Kidney tubule cell (primary cell): ENCODE measurements around the gene SCO2.

ENCODE experiments used
- DNase-seq: peaks from one replicate; pipeline ENCODE4 v3.0.0-alpha.2; 2018; ENCODE audit warnings: low spot score

SCO2 gene, protein sequence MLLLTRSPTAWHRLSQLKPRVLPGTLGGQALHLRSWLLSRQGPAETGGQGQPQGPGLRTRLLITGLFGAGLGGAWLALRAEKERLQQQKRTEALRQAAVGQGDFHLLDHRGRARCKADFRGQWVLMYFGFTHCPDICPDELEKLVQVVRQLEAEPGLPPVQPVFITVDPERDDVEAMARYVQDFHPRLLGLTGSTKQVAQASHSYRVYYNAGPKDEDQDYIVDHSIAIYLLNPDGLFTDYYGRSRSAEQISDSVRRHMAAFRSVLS

DNA sequence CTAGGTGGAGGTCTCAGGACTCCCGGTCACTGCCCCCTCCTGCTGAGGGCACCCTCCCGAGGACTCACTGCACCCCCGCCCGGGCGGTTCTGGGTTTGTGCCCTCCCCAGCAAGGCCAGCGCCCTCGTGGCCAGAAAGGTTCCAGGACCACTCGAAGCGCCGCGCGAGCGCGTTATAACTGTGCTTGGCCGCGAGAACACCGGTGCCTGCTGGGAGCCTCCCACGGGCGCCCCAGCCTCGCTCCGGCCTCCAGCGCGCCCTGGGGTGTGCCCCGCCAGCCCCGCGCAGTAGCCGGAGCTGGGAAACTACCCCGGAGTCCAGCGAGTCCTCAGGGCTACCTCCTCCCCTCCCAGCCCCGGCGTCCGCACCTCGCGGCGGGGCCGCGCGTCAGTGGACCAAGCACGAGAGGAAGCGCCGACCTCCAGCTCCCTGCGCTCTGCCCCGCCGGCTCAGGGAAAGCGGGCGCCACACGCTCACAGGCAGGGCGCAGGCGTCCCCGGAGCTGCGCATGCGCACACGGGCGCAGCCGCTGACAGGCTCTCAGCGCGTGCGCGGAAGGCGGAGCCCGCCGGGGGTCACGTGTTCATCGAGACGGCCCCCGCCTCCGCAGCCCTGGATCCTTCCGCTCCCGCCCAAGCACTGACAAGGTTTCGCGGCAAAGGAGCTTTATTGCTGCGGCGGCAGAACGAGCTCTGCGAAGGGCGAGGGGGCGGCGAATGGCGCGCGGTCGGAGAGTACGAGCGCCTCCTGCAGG is at the start of gene SCO2:
Gene SCO2, minus strand, starts transcription at position 495 of the 754 bp plus-strand sequence. CDS start 1,187 bp downstream, outside the sequence.
- DNase-seq, result peak; percentile 97

DNA sequence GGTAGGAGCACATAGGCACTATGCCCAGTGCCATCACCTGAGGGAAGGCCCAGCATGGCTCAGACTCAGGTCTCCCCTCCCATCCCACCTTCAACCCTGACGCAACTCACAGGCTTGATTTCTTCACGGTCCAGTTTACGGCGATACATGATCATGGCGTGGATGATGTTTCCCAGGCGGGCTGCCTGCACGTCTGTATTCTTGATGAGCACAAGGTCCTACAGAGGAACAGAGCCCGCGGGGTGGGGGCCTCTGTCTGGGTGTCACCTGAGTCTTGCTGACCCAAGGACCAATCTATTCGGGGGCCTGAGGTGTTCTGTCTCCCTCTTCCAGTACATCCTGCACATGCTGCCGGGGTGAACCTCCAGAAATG is 49.0 kb upstream of the SCO2 start:
- no peak for DNase-seq

DNA sequence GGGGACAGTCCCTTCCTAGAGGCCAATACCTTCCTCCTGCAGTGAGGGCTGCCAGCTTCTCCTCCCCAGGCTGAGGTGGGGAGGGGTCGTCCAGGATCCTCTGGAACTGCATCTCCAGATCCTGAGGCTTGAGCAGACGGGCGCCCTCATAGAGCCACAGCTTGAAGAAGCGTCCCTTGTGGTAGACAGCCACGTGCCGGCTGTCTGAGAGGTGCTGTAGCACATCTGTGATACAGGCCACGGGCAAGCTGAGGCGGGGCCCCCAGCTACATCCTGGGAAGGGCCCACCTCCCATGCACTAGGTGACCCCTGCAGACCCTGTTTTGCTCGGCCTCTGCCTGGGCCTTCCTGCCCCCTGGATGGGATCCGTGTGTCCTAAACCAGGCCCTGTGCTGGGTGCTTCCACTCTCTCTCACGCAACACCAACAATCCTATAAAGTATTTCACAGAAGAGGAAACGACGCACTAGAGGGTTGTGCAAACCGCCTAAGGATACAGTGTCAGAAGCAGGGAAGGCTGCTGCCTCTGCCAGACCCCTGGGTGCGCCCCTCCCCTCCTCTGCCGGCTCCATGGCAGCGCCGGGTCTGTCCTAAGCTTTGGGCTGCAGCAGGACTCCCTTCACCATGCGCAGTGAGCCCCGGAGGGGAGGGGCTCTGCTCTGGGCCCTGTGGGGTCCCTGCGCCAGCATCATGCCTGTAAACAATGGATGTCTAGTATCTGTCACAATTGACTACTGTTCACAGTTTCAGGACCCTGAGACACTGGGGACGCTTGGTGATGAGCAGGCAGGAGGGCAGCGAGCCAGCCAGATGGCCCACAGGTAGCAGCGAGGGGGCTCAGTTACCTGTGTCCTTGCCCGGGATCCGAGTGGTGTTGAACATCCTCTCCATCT is 48.3 kb upstream of the SCO2 start:
- DNase-seq, result no peak

DNA sequence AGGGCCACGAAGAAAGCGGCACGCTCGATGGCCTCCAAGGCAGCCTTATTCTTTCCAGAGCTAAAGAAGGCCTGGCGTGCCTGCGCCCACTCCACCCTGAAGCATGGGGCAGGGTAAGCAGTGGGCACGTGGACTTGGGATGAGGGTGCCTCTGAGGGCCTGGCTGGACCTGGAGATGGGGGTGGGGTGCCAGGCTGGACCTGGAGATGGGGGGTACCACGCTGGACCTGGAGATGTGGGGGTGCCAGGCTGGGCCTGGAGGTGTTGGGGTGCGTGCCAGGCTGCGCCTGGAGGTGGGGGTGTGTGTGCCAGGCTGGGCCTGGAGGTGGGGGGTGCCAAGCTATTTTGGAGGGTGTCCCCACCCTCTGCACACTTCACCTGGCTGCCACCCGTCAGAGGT is 47.6 kb upstream of the SCO2 start:
- DNase-seq, result no peak

DNA sequence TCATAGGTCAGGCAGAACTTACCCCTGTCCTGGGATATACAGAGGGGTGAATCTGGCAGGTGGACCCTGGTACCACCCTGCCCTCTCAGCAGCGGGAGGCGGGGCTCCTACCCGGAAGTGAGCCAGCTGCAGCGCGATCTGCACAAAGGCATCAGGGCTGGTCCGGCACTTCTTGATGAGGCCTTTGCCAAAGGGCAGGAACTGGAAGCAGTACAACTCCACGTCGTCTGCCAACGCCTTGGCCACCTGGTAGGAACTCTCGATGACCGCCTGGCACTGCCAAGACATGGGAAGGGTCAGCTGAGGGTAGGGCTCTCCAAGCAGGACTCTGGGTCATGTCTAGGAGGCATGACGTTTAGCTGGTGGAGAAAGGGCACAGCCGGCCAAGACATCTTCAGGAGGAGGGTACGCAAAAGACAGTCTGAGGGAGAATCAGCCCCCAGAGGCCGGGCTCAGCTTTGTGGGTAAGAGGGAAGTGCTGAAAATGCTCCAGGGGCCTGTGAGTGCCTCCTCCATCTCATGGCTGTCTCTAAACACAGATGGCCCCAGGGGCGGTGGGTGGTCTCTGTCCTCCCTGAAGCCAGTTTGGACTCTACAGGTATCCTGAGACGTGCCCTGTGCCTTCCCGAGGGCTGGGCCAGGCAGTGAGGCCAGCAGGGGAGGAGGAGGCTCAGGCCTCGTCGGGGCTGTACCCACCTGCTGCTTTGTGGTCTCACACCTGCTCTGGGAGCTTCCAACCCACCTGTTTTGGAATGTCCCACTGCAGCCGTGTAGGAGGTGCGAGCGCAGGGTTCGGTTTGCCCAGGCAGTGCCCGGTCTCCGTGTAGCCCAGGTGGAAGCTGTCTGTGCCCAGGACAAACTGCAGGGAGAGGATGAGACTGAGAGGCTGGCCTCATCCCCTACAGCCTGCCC is 46.1 kb upstream of the SCO2 start:
- DNase-seq, result no peak

DNA sequence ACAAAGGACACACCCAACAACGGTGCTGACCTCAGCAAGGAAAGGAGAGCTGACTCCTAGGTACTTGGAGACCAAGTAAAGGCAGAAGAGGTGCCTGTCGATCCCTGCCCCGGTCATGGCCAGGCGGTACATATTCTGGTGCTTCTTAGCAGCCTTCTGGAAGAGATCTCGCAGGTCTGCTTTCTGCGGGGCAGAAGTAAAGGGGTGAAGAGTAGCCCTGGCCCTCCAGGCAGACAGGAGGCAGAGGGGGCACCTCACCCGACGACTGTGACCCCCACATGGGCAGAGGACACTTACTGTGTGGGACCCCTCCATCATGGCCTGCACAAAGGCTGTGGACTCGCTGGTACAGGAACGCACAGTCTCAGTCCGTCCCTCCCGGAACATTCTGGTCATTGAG is 45.5 kb upstream of the SCO2 start:
- DNase-seq, result no peak

DNA sequence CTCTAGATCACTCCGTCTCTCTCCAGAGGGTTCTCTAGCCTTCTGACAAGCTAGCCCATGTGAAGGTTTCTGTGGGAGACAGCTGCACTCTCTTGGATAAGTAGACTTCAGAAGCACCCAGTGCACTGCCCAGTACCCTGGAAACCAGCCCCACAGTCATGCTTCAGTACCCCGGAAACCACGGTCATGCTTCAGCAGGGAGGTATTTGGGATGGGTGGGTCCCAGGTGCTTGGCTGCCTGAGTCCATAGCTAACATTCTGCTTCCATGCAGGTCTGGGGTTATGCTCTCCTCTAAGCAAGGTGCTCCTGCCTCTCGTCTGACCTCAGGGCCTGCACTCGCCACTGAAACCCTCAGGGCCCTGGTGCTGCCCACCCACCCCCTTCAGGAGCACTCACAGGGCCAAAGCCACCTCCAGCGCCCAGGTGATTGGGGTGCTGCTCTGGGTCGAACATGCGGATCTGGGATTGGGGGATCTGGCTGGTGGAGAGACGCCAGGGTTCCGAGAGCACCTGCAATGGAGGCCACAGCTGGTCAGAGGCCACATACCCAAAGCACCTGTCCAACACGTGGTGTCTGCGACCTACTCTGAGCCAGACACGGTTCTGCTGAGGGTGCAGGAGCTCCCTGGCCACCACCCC is 44.6 kb upstream of the SCO2 start:
- DNase-seq, result peak; percentile 88

DNA sequence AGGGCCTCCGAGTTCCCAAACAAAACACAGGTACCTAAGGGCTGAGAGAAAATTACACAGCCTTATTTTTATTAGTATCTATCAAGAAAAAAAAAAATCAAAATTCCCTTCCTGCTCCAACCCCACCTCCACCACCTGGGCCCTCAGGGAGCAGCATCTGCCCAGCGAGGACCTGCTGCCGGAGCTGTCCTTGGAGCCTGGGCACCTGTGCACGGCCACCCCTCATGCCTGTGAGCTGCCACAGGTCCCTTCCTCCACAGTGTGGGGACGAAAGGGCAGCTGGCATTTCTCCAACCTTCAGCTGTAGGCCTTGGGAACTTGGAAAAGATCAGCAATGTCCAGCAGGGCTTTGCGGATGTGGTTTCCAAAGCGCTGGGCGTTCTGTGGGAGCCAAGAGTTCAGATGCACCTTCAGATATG is 43.7 kb upstream of the SCO2 start:
- peak; percentile 35 for DNase-seq

DNA sequence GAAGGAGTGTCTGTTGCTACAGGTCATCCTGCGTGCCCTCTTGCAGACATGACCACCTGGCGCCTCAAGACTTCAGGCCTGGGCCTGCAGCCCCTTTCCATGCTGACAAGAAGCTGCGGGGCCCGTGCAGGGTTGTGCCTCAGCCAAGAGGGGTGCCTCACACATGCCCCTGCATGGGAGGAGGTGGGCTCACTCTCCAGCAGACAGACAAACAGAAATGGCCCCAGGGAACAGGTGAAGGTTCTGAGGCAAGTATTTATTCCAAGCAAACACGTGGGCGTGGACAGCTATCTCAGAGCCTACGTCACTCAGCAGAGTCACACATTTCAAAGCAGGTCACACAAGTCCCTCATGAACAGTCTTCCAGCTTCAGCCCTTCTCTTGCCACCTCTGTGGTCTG is 43.2 kb upstream of the SCO2 start:
- DNase-seq, result no peak

DNA sequence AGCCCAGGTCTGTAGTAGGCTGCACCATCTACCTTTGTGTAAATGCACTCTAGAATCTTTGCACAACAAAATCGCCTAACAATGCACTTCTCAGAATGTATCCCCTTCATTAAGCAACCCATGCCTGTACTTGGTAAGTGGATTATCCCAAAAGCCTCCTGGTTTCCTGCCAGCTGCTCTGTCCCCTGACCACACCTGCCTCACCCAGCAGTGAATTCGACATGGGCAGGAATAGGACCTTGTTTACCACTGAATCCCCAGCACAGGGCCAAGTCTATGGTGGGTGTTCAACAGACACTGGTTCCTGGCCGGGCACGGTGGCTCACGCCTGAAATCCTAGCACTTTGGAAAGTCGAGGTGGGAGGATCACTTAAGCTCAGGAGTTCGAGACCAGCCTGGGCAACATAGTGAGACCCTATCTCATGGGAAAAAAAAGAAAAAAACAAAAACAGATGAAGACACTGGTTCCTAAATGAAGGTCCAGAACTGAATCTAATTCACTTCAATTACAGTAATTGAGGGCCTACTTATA is 42.4 kb upstream of the SCO2 start:
- DNase-seq, result no peak

DNA sequence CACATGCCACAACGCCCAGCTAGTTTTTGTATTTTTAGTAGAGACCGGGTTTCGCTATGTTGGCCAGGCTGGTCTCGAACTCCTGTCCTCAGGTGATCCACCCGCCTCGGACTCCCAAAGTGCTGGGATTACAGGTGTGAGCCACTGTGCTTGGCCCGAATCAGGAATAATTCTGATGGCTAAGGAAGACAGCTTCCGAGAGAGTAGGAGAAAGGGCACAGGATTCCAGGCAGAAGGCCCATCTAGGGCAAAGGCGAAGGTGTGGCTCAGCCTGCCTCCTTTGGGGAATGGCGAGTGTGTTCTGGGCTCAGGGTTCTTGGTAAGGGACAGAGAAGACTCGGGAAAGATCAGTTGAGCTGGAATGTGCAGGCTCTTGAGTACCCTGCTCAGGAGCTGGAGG is 38.9 kb upstream of the SCO2 start:
- no peak for DNase-seq

DNA sequence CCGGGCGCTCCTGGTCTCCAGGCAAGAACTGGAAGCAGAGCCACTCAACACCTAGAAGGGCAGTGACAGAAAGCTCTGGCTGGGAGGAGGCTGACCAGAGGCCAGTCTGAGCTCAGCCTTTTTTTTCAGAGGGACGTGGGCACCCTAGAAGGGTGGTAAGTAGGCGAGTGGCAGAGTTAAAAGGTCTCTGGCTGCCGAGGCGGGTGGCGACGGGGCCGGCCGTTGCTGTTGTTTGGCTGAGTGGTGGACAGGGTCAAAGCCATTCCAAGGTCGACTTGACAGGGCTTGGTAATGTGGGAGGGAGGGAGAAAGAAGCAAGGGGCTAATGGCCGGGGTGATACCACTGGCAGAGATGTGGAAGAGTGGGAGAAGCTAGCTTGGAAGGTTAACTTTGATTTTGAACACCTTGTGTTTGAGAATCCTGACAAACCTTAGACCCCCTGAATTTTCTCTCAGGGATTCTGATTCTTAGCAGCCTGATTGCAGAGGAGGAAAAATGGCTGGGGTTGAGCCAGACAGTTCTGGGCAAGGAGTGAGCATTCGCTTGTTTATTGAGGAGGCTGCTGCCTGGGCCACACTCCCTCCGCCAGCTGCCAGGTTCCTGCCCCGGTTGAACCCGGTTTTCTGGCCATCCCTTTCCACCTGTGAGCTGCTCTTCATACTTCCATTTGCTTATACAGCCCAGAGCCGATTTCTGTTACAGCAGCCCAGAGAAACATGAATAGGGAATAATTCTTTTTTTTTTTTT is 38.2 kb upstream of the SCO2 start:
- DNase-seq, result no peak

DNA sequence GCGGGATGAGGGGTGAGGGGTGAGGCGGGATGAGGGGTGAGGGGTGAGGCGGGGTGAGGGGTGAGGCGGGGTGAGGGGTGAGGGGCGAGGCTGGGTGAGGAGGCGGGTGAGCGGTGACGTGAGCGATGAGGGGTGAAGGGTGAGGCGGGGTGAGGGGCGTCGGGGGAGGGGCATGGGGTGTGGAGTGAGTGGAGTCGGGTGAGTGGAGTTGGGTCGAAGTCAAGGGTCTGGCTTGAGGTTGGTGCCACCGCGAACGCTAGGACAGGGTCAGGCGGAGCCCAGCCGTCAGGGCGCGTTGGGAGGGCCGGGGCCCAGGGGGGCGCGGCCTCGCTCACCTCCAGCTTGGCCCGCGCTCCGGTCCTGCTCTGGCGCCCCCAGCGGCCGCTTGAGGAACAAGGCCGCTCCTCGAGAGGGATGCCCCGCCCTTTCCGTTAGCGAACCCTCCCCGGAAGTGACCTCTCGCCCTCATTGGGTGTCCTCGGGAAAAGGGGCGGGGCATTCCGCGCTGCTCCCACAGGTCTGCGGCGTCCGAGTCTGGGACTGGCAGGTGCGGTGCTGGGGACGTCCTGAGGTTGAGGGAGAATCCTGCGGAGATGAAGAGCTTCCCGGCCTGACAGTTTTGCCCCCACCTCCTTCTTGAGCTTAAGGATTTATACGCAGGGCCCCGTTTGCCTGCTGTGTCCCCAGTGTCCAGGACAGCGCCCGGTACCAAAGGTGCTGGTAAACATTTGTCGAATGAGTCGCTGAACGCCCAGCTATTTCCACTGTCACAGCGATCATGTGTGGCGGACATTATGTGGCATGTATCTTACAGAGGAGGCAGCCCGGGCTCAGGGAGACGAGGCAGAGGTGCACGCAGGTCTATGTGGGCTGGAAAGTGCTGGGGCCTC is 37.4 kb upstream of the SCO2 start, which contains the start of gene SYCE3:
Gene SYCE3, minus strand, starts transcription at position 397 of the 890 bp plus-strand sequence. CDS start 6,514 bp downstream, outside the sequence.
- peak; percentile 94 for DNase-seq

DNA sequence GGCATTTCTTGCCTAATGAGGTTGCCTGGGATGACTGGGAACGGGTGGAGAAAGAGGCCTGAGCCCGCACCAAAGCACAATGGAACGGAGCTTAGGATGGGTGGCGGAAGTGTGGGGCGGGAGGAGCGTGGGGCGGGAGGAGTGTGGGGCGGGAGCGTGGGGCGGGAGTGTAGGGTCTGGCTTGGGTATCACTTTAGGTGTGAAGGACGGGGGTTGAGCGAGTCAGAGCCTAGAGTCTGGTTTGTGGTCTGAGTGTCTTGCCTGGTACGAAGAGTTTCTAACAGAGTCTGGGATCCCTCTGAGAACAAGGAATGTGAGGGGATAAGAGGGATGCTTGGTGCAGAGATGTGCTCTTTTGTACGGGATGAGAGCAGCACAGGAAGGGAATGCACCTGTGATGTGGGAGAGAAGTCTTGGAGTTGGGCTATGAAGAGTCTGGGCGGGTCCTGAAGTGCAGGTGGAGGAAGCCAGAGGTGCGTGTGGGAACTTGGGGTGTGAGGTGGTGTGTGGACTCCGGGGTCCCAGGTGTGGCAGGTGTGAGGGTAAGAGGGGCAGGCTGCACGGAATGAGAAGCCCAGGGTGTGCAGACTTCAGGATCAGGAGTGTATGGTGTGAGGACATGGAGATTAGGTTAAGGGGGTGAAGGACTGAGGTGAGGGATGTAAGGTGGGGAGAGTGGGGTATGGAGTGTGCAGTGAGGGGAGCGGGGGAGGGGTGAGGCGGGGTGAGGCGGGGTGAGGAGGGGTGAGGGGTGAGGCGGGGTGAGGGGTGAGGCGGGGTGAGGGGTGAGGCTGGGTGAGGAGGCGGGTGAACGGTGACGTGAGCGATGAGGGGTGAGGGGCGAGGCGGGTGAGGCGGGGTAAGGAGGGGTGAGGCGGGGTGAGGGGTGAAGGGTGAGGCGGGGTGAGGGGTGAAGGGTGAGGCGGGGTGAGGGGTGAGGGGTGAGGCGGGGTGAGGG is 36.3 kb upstream of the SCO2 start:
- DNase-seq, result no peak

DNA sequence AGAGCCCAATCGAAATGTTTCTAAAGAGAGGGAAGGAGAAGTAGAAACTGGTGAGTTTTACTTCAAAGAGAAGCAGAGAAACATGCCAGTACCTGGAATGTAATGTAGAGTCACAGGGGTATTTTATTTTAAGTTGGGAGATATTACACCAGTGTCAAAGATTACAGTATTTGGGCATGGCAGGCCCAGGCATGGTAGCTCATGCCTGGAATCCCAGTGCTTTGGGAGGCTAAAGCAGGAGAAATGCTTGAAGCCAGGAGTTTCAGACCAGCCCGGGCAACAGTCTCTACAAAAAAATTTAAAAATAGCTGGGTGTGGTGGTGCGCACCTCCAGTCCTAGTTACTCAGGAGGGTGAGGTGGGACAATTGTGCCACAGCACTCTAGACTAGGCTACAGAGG is 34.6 kb upstream of the SCO2 start:
- no peak for DNase-seq

DNA sequence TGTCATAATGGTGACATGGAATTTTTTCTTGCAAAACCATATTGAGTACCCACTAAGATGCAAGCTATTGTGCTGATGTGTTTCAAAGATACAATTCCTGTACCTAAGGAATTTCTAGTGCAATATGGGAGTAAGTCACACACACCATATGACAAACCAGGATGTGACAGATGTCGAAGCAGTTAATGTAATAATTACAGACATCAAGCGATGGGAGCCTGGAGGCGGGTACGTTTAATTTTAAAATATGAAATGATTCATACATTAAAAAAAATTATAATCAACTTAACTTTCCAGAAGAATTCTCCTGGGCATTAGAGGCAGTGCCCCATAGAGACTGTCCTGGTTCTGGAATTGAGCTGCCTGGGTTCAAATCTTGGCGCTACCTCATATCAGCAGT is 31.3 kb upstream of the SCO2 start:
- no peak for DNase-seq

DNA sequence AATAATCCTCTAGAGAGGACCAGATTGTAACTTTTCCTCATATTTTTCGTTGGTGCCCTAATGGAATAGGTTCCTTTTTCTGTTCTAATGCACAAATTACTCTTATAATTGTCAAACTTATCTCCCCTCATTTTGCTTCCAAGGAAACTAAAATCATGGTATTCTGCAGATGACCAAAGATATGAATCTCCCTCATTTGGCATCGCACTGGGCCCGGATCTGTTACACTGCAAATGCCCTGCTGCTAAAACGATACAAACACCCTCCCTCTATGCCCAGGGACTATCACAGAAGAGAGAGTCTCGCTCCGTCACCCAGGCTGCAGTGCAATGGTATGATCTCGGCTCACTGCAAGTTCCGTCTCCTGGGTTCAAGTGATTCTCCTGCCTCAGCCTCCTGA is 27.9 kb upstream of the SCO2 start:
- no peak for DNase-seq
